ELR (cell line): ENCODE data around the gene MAD1L1.
A peak's percentile ranks its signal among the peaks of the same experiment; 100 is the strongest.
"Not testable (repeated sequence)": the region's sequence is repeated elsewhere in the genome, so short reads cannot be mapped to it uniquely, and the experiment has no call there.

Experiments used
- DNase-seq: peaks from one replicate; pipeline ENCODE4 v3.0.0-alpha.2; 2015; ENCODE audit warnings: low read depth

Gene MAD1L1

GRCh38 chr7:1939434-1940401 lies 293.0 kb downstream of the MAD1L1 start:
- no peak for DNase-seq

GRCh38 chr7:1938788-1939433 lies 293.8 kb downstream of the MAD1L1 start:
- DNase-seq, result no peak

DNA sequence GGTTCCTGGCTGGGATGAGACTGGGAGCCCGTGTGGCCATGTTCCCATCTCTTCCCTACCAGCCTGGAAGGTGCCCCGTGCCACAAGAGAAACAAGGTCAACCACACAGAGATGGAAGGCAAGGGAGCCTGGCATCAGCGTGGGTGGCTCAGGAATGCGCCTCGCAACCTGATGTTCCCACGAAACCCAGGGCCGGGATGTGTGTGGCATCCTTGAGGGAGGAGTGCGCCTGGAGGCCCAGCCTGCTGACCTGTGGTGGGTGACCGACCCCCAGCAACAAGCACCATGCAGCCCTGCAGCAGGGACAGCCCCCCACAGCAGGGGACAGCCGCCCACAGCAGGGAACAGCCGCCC lies 295.5 kb downstream of the MAD1L1 start:
- no peak for DNase-seq

DNA sequence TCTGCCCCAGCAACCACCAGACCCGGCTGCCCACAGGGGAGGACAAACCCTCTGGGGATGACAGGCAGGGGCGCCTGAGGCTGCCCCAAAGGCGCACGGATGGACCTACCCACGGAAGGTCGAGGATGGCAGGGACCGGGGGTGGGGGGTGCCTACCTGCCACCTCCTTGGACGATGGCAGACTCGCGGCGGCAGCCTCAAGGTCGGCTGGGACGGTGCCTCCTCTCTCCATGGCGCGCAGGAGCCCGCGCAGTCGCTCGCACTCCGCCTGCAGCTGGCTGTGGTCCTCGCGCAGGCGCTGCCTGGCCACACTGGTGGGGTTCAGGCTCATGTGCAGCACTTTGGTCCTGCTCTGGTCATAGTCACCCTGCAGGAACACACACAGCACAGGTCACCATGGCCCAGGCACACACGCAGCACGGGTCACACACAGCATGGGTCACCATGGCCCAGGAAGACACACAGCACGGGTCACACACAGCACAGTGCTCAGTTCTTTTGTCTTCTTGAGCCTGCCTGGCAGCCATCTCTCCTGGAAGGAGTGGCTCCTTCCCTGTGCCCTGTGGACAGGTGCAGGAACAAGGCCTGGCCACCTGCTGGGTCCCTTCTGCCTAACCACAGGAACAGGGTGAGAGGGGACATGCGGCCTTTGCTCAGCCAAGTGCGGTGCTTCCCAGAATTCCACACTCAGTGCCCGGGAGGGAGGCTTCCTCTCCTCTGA lies 296.1 kb downstream of the MAD1L1 start:
- DNase-seq, result no peak

DNA sequence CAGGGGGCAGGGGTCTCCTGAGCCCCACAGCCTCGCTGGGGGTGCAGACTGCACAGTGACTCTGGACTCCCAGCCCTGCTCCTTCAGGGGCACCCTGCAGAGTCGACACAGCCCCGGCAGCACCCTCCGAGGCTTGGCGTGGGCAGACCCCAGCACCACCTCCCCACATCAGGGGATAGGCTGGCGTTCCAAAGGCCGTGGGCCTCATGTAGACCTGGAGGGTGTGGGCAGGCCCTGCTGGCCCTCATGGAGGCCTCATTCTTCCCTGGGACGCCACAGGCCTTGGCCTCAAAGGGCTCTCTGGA lies 296.8 kb downstream of the MAD1L1 start:
- no peak for DNase-seq

DNA sequence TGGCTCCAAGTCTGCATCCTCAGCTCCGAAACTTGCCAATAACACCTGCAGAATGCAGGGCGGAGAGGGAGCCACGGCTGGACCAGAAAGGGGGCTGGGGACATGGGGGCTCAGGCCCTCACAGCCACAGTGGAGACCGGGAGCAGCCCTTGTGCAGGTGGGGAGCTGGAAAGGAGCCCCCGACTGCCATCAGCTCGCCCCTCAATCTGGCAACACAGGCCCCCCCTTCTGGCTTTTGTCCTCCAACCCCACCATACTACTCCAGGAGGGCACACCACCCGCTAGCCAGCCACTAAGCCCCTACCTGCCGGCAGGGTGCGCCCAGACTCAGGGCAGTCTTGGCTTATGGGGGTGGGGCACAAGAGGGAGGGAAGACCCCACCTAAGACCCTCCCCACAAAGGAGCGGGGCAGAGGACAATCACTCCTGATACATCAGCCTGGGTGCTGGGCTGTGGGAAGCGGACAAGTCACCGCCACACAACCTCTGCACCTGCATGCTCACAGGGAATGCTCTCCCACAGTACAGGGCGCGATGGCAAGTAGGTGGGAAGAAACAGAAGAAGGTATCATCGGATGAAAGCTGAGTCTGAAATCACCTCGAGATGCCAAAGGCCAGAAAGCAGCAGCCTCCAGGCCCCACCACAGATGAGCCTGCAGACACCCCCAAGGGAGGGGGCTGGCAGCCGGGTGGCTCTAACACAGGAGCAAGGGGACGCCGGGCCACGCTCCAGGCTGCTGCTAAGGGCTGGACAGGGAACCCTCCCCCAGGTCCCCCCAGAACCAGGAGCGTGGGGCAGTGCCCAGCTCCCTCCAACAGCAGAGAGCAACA lies 297.4 kb downstream of the MAD1L1 start:
- DNase-seq, result no peak

- no peak for DNase-seq
Observed at GRCh38 chr7:1934756-1935155, 298.0 kb downstream of the MAD1L1 start.

- DNase-seq, result no peak
Observed at GRCh38 chr7:1934017-1934416, 298.7 kb downstream of the MAD1L1 start.

GRCh38 chr7:1933066-1933750 lies 299.5 kb downstream of the MAD1L1 start:
- DNase-seq, result no peak

DNA sequence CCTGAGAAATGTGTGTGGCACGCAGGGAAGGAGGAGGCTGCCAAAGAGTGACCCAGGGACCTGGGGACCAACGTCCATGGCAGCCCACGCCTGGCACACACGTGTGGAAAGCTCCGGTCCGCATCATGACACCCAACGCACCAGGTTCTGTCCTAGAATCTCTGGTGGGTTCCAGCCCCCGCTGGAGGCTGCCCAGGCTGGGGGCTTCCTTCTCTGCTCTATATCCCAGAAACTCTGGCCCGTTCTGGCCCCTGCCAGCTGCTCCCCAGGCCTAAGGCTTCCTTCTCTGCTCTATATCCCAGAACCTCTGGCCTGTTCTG lies 300.8 kb downstream of the MAD1L1 start:
- no peak for DNase-seq

- peak; percentile 35 for DNase-seq
Observed at GRCh38 chr7:1931256-1931950, 301.3 kb downstream of the MAD1L1 start.

DNA sequence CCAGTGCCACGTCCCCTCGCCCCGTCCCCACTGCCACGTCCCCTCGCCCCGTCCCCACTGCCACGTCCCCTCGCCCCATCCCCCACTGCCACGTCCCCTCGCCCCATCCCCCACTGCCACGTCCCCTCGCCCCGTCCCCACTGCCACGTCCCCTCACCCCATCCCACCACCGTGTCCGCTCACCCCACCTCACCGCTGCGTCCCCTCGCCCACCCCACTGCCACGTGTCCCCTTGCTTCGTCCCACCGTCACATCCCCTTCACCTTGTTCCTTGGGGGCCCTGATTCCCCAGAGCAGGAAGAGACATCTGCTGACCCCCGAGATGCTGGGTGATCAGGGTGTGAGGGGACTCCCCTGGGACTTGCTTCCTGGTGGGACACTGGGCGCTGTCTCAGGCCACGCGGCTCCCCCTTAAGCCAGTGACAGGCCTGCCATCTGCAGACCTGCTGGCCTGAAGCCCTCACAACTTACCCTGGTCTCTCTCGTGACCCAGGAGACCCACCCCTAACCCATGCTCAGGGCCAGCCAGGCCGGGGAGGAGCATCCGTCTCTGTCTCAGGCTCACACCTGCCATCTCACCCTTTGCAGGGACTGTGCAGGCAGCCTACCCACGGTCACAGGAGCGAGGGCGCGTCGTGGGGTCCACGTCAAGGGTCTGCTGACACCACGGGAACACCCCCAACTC lies 302.2 kb downstream of the MAD1L1 start:
- DNase-seq, result no peak

- DNase-seq, result not testable (repeated sequence)
Observed at GRCh38 chr7:1929349-1929925, 303.3 kb downstream of the MAD1L1 start.

DNA sequence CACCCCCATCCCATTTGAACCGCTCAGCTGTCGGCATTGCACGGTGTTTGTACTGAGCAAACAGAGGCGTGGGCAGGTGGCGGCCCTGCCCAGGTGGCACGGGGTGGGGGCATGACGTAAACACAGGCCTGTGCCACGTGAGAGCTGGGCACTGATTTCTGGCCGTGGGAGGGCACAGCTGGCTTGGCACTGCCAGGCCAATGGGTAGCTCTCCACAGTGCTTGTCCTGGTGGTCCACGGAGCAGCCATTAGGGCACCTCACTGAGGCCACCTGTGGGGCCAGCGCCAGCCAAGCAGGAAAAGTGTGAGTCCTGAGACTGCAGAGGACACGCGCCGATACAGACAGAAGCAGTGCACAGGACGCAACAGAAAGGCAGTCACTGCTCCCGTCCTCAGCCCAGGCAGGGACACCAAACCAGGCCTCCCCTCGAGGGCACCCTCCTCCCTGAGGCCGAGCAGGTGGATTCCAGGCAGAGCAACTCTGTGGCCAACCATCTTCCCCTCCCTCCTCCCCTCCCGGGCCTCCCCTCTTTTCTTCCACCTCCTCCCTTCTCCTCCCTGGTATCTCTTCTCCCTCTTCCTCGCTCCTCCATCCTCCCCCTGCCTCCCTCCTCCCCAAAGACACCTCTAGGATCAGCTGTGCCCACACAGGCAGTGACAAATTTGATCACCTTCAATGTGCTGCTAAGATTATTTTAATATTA lies 303.9 kb downstream of the MAD1L1 start:
- DNase-seq, result no peak

- no peak for DNase-seq
Observed at GRCh38 chr7:1927937-1928644, 304.7 kb downstream of the MAD1L1 start.

DNA sequence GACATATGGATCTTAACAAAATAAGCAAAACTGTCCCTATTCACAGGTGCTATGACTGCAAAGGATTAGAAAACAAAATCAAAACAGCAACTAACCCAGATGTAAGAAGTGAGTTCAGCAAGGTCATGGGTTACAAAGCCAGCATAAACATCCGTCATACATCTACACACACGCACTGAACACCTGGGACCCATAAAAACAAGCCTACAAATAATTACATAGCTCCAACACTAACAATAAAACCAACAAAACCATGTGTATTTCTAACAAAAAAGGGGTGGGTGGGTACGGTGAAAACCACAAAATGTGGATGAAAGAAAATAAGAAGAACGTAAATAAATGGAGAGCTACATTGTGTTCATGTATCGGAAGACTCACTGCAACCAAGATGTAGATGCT lies 305.8 kb downstream of the MAD1L1 start:
- DNase-seq, result no peak

DNA sequence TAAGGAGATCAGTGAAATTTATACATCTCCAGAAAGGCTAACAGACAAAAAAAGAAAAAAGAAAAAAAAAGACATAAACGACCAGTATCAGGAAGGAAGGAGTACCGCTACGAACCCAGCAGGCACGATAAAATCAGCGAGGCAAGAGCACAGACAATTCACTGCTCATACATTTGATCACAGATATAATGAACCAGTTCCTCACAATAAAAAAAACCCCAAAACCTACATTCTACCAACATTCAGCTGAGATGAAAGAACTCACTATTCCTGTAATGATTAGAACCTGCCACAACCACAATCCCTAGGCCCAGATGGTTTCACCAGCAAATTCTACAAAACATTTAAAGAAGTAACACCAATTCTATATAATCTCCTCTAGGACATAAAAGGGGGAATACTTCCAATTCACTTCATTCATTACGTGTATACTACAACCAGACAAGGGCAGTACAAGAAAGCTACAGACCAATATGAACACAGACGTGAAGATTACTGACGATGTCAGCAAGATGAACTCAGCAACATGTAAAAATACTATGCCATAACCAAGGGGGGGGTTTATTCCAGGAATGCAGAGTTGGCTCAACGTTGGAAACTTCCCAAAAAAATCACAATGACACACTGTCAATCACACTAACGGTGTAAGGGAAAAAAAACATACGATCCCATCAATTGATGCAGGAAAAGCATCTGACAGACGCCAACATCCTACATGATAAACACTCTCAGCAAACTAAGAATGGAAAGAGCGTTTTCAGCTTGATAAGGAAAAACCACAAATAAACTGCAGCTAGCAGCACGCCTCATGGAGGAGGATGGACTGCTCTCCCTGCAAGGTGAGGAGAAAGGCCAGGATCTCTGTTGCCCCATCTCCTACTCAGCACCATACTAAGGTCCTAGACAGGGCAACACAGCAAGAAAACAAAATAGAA lies 306.5 kb downstream of the MAD1L1 start:
- DNase-seq, result no peak

DNA sequence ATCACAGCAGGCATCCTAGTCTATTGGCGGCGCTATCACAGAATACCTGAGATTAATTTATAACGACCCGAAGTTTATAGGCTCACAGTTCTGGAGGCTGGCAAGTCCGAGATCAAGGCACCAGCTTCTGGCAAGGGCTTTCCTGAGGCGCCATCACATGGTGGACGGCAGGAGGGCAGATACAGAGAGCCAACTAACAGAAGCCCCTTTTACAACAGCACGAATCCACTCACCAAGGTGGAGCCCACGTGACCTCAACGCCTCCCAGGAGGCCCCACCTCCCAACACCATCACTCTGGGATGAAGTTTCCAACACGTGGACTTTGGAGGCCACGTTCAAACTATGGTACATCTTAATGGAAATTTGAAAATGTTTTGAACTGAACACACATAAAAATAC lies 307.4 kb downstream of the MAD1L1 start:
- peak; percentile 40 for DNase-seq
